ENCODE data around the gene PLEKHA6.
A peak's percentile ranks its signal among the peaks of the same experiment; 100 is the strongest.

Gene PLEKHA6

DNA sequence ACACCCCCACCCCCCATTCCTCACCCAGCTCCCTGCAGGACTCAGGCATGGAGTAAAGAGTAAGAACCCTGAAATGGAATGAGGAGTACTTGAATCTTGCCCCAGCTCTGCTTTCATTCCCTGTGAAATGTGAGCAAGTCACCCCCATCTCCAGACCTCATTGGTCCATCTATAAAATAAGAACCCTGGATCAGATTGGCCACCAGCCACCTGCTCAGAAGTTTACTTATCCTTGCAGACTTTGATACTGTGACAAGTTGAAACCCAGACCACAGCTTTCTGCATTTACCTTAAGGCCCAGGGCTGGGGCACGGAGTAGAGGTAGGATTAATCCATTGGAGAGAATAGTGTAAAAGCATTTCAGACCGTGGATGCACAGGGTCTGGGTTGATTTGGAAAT, 165.6 kb downstream of the PLEKHA6 start:
- TF ChIP-seq, protein P1, sequence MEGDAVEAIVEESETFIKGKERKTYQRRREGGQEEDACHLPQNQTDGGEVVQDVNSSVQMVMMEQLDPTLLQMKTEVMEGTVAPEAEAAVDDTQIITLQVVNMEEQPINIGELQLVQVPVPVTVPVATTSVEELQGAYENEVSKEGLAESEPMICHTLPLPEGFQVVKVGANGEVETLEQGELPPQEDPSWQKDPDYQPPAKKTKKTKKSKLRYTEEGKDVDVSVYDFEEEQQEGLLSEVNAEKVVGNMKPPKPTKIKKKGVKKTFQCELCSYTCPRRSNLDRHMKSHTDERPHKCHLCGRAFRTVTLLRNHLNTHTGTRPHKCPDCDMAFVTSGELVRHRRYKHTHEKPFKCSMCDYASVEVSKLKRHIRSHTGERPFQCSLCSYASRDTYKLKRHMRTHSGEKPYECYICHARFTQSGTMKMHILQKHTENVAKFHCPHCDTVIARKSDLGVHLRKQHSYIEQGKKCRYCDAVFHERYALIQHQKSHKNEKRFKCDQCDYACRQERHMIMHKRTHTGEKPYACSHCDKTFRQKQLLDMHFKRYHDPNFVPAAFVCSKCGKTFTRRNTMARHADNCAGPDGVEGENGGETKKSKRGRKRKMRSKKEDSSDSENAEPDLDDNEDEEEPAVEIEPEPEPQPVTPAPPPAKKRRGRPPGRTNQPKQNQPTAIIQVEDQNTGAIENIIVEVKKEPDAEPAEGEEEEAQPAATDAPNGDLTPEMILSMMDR (conservative IDR thresholded peaks at IDR 0.05; ENCODE audit: low read length) = no peak
- no peak for DNase-seq (ENCODE audit: low read depth)
- H3K4me3 ChIP-seq (ENCODE audit: low read length) = no peak overlapping the region

- peak; percentile 18 for DNase-seq (ENCODE audit: low read depth)
- no peak overlapping the region for H3K4me3 ChIP-seq (ENCODE audit: low read length)
- TF ChIP-seq, protein P1 (conservative IDR thresholded peaks at IDR 0.05; ENCODE audit: low read length) = no peak
Measured at GRCh38 chr1:204192589-204193352, 167.0 kb downstream of the PLEKHA6 start.

DNA sequence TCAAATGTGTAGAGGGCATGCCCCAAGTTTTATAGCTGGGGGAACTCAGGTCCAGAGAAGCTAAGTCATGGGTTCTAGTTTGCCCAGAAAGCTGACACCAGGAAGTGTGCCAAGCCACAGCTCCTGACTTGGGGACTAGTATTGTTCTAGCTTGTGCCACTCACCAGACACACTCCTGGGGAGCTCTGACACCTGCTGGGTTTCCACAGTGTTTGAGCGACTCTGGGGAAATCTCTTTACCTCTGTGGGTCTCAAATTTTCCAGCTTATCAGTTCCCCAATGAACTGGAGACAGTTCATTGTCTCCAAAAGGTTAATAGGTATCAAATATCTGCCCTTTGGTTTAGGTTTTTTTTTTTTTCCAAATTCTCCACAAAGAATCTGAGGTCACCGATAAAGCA, 167.7 kb downstream of the PLEKHA6 start:
- no peak overlapping the region for H3K4me3 ChIP-seq (ENCODE audit: low read length)
- DNase-seq (ENCODE audit: low read depth) = no peak
- TF ChIP-seq, protein P1 (conservative IDR thresholded peaks at IDR 0.05; ENCODE audit: low read length) = no peak

- H3K4me3 ChIP-seq (ENCODE audit: low read length) = no peak overlapping the region
- no peak for DNase-seq (ENCODE audit: low read depth)
- TF ChIP-seq, protein P1 (conservative IDR thresholded peaks at IDR 0.05; ENCODE audit: low read length) = no peak
Measured at GRCh38 chr1:204191456-204191855, 168.3 kb downstream of the PLEKHA6 start.

DNA sequence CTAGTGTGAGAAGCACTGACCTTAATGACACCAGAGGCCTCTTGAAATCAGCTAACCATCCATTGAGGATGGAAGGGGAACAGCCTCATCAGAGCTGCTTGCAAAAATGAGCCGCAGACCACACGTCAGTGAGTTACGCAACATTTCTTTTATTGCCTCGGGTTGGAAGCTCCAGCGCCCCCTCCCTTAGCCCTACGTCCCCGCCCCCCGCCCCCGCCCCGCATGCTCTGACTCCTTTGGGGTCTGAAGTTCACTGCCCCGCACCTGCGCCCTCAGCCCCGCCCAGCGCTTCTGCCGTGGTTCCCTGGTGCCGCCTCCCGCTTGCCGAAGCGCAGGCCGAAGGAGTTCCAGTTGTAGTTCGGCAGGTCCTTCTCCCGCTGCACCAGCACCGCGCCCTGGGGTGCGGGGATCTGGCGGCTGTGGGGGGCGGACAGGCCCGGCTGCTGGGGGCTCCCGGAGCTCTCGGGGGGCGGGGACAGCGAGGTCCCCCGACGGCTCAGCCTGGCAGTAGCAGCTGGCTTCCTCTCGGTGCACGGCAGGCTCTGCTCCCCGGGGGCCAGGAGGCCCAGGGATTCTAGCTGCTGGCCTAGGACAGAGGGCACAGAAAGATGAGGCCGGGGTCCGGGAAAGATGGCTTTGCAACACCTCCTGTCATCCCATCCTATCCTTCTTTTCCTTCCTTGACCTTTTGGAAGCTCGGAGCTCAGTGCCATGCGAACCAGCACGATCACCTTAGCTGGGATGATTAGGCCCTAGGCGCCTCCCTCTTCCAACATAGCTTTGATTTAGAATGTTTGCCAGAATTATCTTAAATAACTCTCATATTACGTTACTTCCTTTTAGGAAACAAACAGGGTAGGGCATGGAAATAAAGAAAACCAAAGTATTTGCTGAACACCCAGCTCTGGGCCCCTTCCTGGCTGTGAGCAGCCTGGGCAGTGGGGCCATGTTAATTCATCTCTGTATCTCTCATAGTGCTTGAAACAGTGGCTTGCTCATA, 169.2 kb downstream of the PLEKHA6 start:
- TF ChIP-seq, protein P1 (conservative IDR thresholded peaks at IDR 0.05; ENCODE audit: low read length) = no peak
- DNase-seq (ENCODE audit: low read depth) = peak; percentile 66
- no peak overlapping the region for H3K4me3 ChIP-seq (ENCODE audit: low read length)

DNA sequence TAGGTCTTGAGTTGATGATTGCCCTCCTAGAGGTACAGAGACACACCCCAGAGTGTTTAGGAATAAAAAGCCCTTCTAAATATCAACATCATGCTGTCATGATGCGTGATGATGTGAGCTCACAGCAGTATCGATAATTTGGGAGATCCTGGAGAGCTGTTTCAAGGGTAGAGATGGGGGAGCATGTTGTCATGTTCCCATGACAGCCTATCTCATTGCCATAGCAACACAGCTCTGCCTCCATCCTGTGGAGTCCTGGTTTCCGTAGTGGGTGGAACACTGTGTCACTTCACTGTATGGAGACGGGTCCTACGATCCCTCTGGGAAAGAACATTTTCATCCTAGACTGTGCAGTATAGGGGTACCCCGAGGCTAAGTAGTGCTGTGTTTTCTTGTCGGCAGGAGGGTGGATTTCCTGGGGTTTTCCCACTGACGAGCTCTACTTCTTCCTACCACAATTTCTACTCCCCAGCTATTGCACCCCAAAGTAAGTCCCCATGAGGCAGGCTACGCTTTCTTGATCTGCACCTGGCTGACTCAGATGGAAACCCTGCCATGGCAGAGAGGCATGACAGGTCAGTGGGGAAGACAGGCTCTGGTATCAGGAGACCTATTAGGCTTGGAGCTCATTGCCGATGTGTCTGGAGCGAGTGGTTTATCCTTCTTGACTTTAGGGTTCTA, 170.6 kb downstream of the PLEKHA6 start:
- no peak for DNase-seq (ENCODE audit: low read depth)
- TF ChIP-seq, protein P1 (conservative IDR thresholded peaks at IDR 0.05; ENCODE audit: low read length) = no peak
- H3K4me3 ChIP-seq (ENCODE audit: low read length) = no peak overlapping the region

Measured in AG10803 (cell line).